Effector CD4-positive, alpha-beta T cell (primary cell): Measurements from ENCODE around the gene CACNA1I.

Source experiments
- DNase-seq: peaks from one replicate; pipeline ENCODE4 v3.0.0-alpha.2; 2020

CACNA1I gene

GRCh38 chr22:39627208-39627607 lies 56.7 kb downstream of the CACNA1I start:
- DNase-seq, result no peak

- DNase-seq, result no peak
These were observed 57.5 kb downstream of the CACNA1I start for GRCh38 chr22:39627865-39628562.

GRCh38 chr22:39628563-39629080 lies 58.1 kb downstream of the CACNA1I start:
- no peak for DNase-seq

GRCh38 chr22:39629851-39630250 lies 59.3 kb downstream of the CACNA1I start:
- DNase-seq, result no peak

- no peak for DNase-seq
These were observed 60.2 kb downstream of the CACNA1I start for GRCh38 chr22:39630721-39631120.

GRCh38 chr22:39631381-39632286 lies 61.1 kb downstream of the CACNA1I start:
- DNase-seq, result no peak

GRCh38 chr22:39634530-39635405 lies 64.2 kb downstream of the CACNA1I start:
- no peak for DNase-seq

- DNase-seq, result no peak
These were observed 65.2 kb downstream of the CACNA1I start for GRCh38 chr22:39635719-39636118.

GRCh38 chr22:39638958-39639357 lies 68.4 kb downstream of the CACNA1I start:
- DNase-seq, result no peak

- DNase-seq, result no peak
These were observed 71.2 kb downstream of the CACNA1I start for GRCh38 chr22:39641660-39642310.

GRCh38 chr22:39643311-39644083 lies 72.9 kb downstream of the CACNA1I start:
- DNase-seq, result no peak

- no peak for DNase-seq
These were observed 75.0 kb downstream of the CACNA1I start for GRCh38 chr22:39645532-39645931.

GRCh38 chr22:39646398-39647063 lies 76.0 kb downstream of the CACNA1I start:
- no peak for DNase-seq

GRCh38 chr22:39647836-39648629 lies 77.5 kb downstream of the CACNA1I start:
- no peak for DNase-seq

GRCh38 chr22:39648630-39648950 lies 78.0 kb downstream of the CACNA1I start:
- no peak for DNase-seq

- no peak for DNase-seq
These were observed 79.0 kb downstream of the CACNA1I start for GRCh38 chr22:39649500-39650089.

- no peak for DNase-seq
These were observed 80.8 kb downstream of the CACNA1I start for GRCh38 chr22:39651053-39651996.

- DNase-seq, result no peak
These were observed 82.6 kb downstream of the CACNA1I start for GRCh38 chr22:39652990-39653786.
